ENCODE results near the gene GMPS. TPM values are rescaled to one million over a fixed set of nuclear protein-coding genes. Genes with fewer than 3 reads are reported as not detected.

Gene GMPS
- total and polyA plus RNA-seq, 2 of the 4 experiments (the other 2 are of a cell fraction) = 33.9 to 52.5 TPM

GRCh38 chr3:155906900-155907299, 36.5 kb downstream of the GMPS start:
- H3K14ac ChIP-seq (replicated peaks; ENCODE audit: low read depth, low read length) = no peak overlapping the region
- ChIA-PET POLR2A (ENCODE audit: unreplicated experiment) (no interaction called here), CTCF (interaction anchor here (1.1 kb wide), 1 partner anchor 13 kb away, joined by 4 read pairs; no protein-coding TSS in a partner anchor)
- no peak overlapping the region for H3K4me2 ChIP-seq (ENCODE audit: low read depth, low read length)
- no peak overlapping the region for H2BK15ac ChIP-seq (ENCODE audit: low read depth, low read length)
- dilution Hi-C loops (cut with HindIII; ENCODE audit: low sequenced_read_pairs, unreplicated experiment) (no loop called here), intact Hi-C loops (cut with micrococcal nuclease) (no loop called here), in situ Hi-C loops (cut with MboI; ENCODE audit: low sequenced_read_pairs) (no loop called here)
- H3K4ac ChIP-seq (ENCODE audit: low read depth, low read length) = no peak overlapping the region
- H3K9me3 ChIP-seq (ENCODE audit: control insufficient read depth, insufficient read depth, low read length) = no peaks in the 10 kb centered on the region
- no peak overlapping the region for H3K9ac ChIP-seq (ENCODE audit: low read depth, low read length)
- H4K91ac ChIP-seq (ENCODE audit: insufficient read depth, low read depth, low read length) = no peak overlapping the region
- H4K5ac ChIP-seq (ENCODE audit: low read depth, low read length) = no peak overlapping the region
- H4K20me1 ChIP-seq (ENCODE audit: insufficient read depth, low read length) = no peaks in the 10 kb centered on the region
- H2BK120ac ChIP-seq (ENCODE audit: low read depth, low read length) = no peak overlapping the region
- TF ChIP-seq USF2 (IDR thresholded peaks at IDR 0.05; ENCODE audit: low read depth, low read length) = no peak
- TF ChIP-seq SMC3 (IDR thresholded peaks at IDR 0.05; ENCODE audit: low read depth, low read length) = no peak
- TF ChIP-seq NFE2L2 (IDR thresholded peaks at IDR 0.05; ENCODE audit: low read depth, low read length) = no peak
- TF ChIP-seq RAD21 (IDR thresholded peaks at IDR 0.05; ENCODE audit: low read length) = no peak
- TF ChIP-seq FOS (IDR thresholded peaks at IDR 0.05; ENCODE audit: low read depth, low read length) = no peak
- no peak for TF ChIP-seq CTCF (conservative IDR thresholded peaks at IDR 0.05; ENCODE audit: low read depth, low read length)
- TF ChIP-seq POLR2A (IDR thresholded peaks at IDR 0.05; ENCODE audit: low read depth, low read length) = no peak
- no peak for TF ChIP-seq RCOR1 (IDR thresholded peaks at IDR 0.05; ENCODE audit: insufficient replicate concordance, low read length)
- no peak for TF ChIP-seq ELK1 (IDR thresholded peaks at IDR 0.05; ENCODE audit: borderline replicate concordance, low read depth, low read length)
- no peak for TF ChIP-seq CHD1 (IDR thresholded peaks at IDR 0.05; ENCODE audit: low read depth, low read length)
- TF ChIP-seq MXI1 (IDR thresholded peaks at IDR 0.05; ENCODE audit: borderline replicate concordance, low read depth, low read length) = no peak
- no peak for TF ChIP-seq RFX5 (IDR thresholded peaks at IDR 0.05; ENCODE audit: low read depth, low read length)
- no peak for TF ChIP-seq BHLHE40 (IDR thresholded peaks at IDR 0.05; ENCODE audit: low read depth, low read length)
- no peak for TF ChIP-seq MAFK (IDR thresholded peaks at IDR 0.05; ENCODE audit: low read depth, low read length)
- no peak for TF ChIP-seq CEBPB (IDR thresholded peaks at IDR 0.05; ENCODE audit: low read depth, low read length)
- TF ChIP-seq MAZ (IDR thresholded peaks at IDR 0.05; ENCODE audit: borderline replicate concordance, low read depth, low read length) = no peak
- H3K9me1 ChIP-seq (ENCODE audit: insufficient read depth, low read length) = no peaks in the 10 kb centered on the region
- no peaks in the 10 kb centered on the region for H3K27me3 ChIP-seq (ENCODE audit: control insufficient read depth, insufficient read depth, low read length)
- H2BK5ac ChIP-seq (ENCODE audit: low read depth, low read length, poor library complexity, severe bottlenecking) = no peak overlapping the region
- no peak overlapping the region for H2AK9ac ChIP-seq (replicated peaks; ENCODE audit: low read depth, low read length, poor library complexity)
- no peak overlapping the region for H3K18ac ChIP-seq (ENCODE audit: low read depth, low read length)
- peaks cover 17% of the 10 kb centered on the region for H3K36me3 ChIP-seq (ENCODE audit: control insufficient read depth, insufficient read depth, low read length)
- H3K23ac ChIP-seq (ENCODE audit: low read depth, low read length) = no peak overlapping the region
- no TSS peak for BruUV-seq (replicated peaks)
- H3K27ac ChIP-seq (ENCODE audit: insufficient read depth, low read length) = no peak overlapping the region
- no peak overlapping the region for H2BK20ac ChIP-seq (ENCODE audit: low read depth, low read length)
- H4K8ac ChIP-seq (ENCODE audit: low read depth in 2 of 2, low read length in 2 of 2) = no peak overlapping the region
- DNase-seq (no peak), ATAC-seq (ENCODE audit: low read depth) (no peak)
- H3K4me3 ChIP-seq (ENCODE audit: insufficient read depth, low read depth, low read length) = no peak overlapping the region
- H2AK5ac ChIP-seq (ENCODE audit: low read depth, low read length) = no peak overlapping the region
- H2AFZ ChIP-seq (replicated peaks; ENCODE audit: low read length, poor library complexity) = no peak overlapping the region
- H3K56ac ChIP-seq (ENCODE audit: extremely low read depth, insufficient read depth, low read length) = no peak overlapping the region
- no CpG with 5 or more reads among the region's 1 CpG for WGBS, 2 experiments (ENCODE audit: extremely low coverage in 2 of 2, insufficient read length in 1 of 2)
- H3K79me1 ChIP-seq (ENCODE audit: low read depth in 1 of 2, low read length in 2 of 2) = peaks cover 6 to 15% of the 10 kb centered on the region in 2 experiments; a peak in 3 of 4 replicates
- H3K4me1 ChIP-seq (ENCODE audit: control insufficient read depth, insufficient read depth, low read length) = 0 out of 2 replicates have a peak, but pooled peaks cover 4% of the 10 kb centered on the region
